ENCODE data around the gene GALNT14.

Gene GALNT14

GRCh38 chr2:30971231-30972025 is 166.8 kb downstream of the GALNT14 start:
- DNase-seq = no peak
- no peaks in the 10 kb centered on the region for H3K4me1 ChIP-seq (ENCODE audit: control insufficient read depth, insufficient read depth, low read length, poor library complexity, severe bottlenecking)
- no peak overlapping the region for H3K27ac ChIP-seq (ENCODE audit: insufficient read depth, low read length, poor library complexity, severe bottlenecking)
- no peaks in the 10 kb centered on the region for H3K9me3 ChIP-seq (ENCODE audit: control insufficient read depth, low read length)
- H3K27me3 ChIP-seq (replicated peaks; ENCODE audit: control insufficient read depth, insufficient read depth, low read length, poor library complexity, severe bottlenecking) = no peaks in the 10 kb centered on the region
- no peaks in the 10 kb centered on the region for H3K36me3 ChIP-seq (ENCODE audit: control insufficient read depth, insufficient read depth, low read length)
- no peak overlapping the region for H3K4me3 ChIP-seq (ENCODE audit: insufficient read depth, low read depth, low read length, poor library complexity, severe bottlenecking)

- H3K27me3 ChIP-seq (replicated peaks; ENCODE audit: control insufficient read depth, insufficient read depth, low read length, poor library complexity, severe bottlenecking) = no peaks in the 10 kb centered on the region
- H3K36me3 ChIP-seq (ENCODE audit: control insufficient read depth, insufficient read depth, low read length) = no peaks in the 10 kb centered on the region
- H3K4me1 ChIP-seq (ENCODE audit: control insufficient read depth, insufficient read depth, low read length, poor library complexity, severe bottlenecking) = no peaks in the 10 kb centered on the region
- no peaks in the 10 kb centered on the region for H3K9me3 ChIP-seq (ENCODE audit: control insufficient read depth, low read length)
- DNase-seq = no peak
- no peak overlapping the region for H3K27ac ChIP-seq (ENCODE audit: insufficient read depth, low read length, poor library complexity, severe bottlenecking)
- H3K4me3 ChIP-seq (ENCODE audit: insufficient read depth, low read depth, low read length, poor library complexity, severe bottlenecking) = no peak overlapping the region
Observed at GRCh38 chr2:30968660-30969397, 169.4 kb downstream of the GALNT14 start.

GRCh38 chr2:30966786-30967185 is 171.5 kb downstream of the GALNT14 start:
- DNase-seq = no peak
- H3K27ac ChIP-seq (ENCODE audit: insufficient read depth, low read length, poor library complexity, severe bottlenecking) = no peak overlapping the region
- no peaks in the 10 kb centered on the region for H3K4me1 ChIP-seq (ENCODE audit: control insufficient read depth, insufficient read depth, low read length, poor library complexity, severe bottlenecking)
- H3K9me3 ChIP-seq (ENCODE audit: control insufficient read depth, low read length) = no peaks in the 10 kb centered on the region
- H3K4me3 ChIP-seq (ENCODE audit: insufficient read depth, low read depth, low read length, poor library complexity, severe bottlenecking) = no peak overlapping the region
- no peaks in the 10 kb centered on the region for H3K27me3 ChIP-seq (replicated peaks; ENCODE audit: control insufficient read depth, insufficient read depth, low read length, poor library complexity, severe bottlenecking)
- no peaks in the 10 kb centered on the region for H3K36me3 ChIP-seq (ENCODE audit: control insufficient read depth, insufficient read depth, low read length)

GRCh38 chr2:30965022-30965531 is 173.2 kb downstream of the GALNT14 start:
- Histone ChIP-seq H3K27me3 (replicated peaks; ENCODE audit: control insufficient read depth, insufficient read depth, low read length, poor library complexity, severe bottlenecking) (no peaks in the 10 kb centered on the region), H3K27ac (ENCODE audit: insufficient read depth, low read length, poor library complexity, severe bottlenecking) (no peak overlapping the region), H3K9me3 (ENCODE audit: control insufficient read depth, low read length) (no peaks in the 10 kb centered on the region), H3K36me3 (ENCODE audit: control insufficient read depth, insufficient read depth, low read length) (no peaks in the 10 kb centered on the region), H3K4me1 (ENCODE audit: control insufficient read depth, insufficient read depth, low read length, poor library complexity, severe bottlenecking) (no peaks in the 10 kb centered on the region), H3K4me3 (ENCODE audit: insufficient read depth, low read depth, low read length, poor library complexity, severe bottlenecking) (no peak overlapping the region)
- no peak for DNase-seq

- no peaks in the 10 kb centered on the region for H3K27me3 ChIP-seq (replicated peaks; ENCODE audit: control insufficient read depth, insufficient read depth, low read length, poor library complexity, severe bottlenecking)
- DNase-seq = no peak
- no peak overlapping the region for H3K27ac ChIP-seq (ENCODE audit: insufficient read depth, low read length, poor library complexity, severe bottlenecking)
- no peaks in the 10 kb centered on the region for H3K36me3 ChIP-seq (ENCODE audit: control insufficient read depth, insufficient read depth, low read length)
- no peaks in the 10 kb centered on the region for H3K9me3 ChIP-seq (ENCODE audit: control insufficient read depth, low read length)
- H3K4me3 ChIP-seq (ENCODE audit: insufficient read depth, low read depth, low read length, poor library complexity, severe bottlenecking) = no peak overlapping the region
- no peaks in the 10 kb centered on the region for H3K4me1 ChIP-seq (ENCODE audit: control insufficient read depth, insufficient read depth, low read length, poor library complexity, severe bottlenecking)
Observed at GRCh38 chr2:30964334-30965005, 173.8 kb downstream of the GALNT14 start.

- no peak for DNase-seq
- H3K27ac ChIP-seq (ENCODE audit: insufficient read depth, low read length, poor library complexity, severe bottlenecking) = no peak overlapping the region
- H3K9me3 ChIP-seq (ENCODE audit: control insufficient read depth, low read length) = no peaks in the 10 kb centered on the region
- H3K36me3 ChIP-seq (ENCODE audit: control insufficient read depth, insufficient read depth, low read length) = no peaks in the 10 kb centered on the region
- no peak overlapping the region for H3K4me3 ChIP-seq (ENCODE audit: insufficient read depth, low read depth, low read length, poor library complexity, severe bottlenecking)
- H3K4me1 ChIP-seq (ENCODE audit: control insufficient read depth, insufficient read depth, low read length, poor library complexity, severe bottlenecking) = no peaks in the 10 kb centered on the region
- no peaks in the 10 kb centered on the region for H3K27me3 ChIP-seq (replicated peaks; ENCODE audit: control insufficient read depth, insufficient read depth, low read length, poor library complexity, severe bottlenecking)
Observed at GRCh38 chr2:30963184-30963583, 175.1 kb downstream of the GALNT14 start.

GRCh38 chr2:30960213-30960612 is 178.0 kb downstream of the GALNT14 start:
- no peak overlapping the region for H3K4me3 ChIP-seq (ENCODE audit: insufficient read depth, low read depth, low read length, poor library complexity, severe bottlenecking)

GRCh38 chr2:30959653-30960052 is 178.6 kb downstream of the GALNT14 start:
- Histone ChIP-seq H3K4me1 (ENCODE audit: control insufficient read depth, insufficient read depth, low read length, poor library complexity, severe bottlenecking) (no peaks in the 10 kb centered on the region), H3K9me3 (ENCODE audit: control insufficient read depth, low read length) (no peaks in the 10 kb centered on the region), H3K27ac (ENCODE audit: insufficient read depth, low read length, poor library complexity, severe bottlenecking) (no peak overlapping the region), H3K36me3 (ENCODE audit: control insufficient read depth, insufficient read depth, low read length) (no peaks in the 10 kb centered on the region), H3K4me3 (ENCODE audit: insufficient read depth, low read depth, low read length, poor library complexity, severe bottlenecking) (no peak overlapping the region), H3K27me3 (replicated peaks; ENCODE audit: control insufficient read depth, insufficient read depth, low read length, poor library complexity, severe bottlenecking) (no peaks in the 10 kb centered on the region)
- DNase-seq = no peak

More at GRCh38 chr2:30960213-30960612, 178.0 kb downstream of the GALNT14 start:
- no peak overlapping the region for H3K27ac ChIP-seq (ENCODE audit: insufficient read depth, low read length, poor library complexity, severe bottlenecking)
- H3K36me3 ChIP-seq (ENCODE audit: control insufficient read depth, insufficient read depth, low read length) = no peaks in the 10 kb centered on the region
- no peaks in the 10 kb centered on the region for H3K27me3 ChIP-seq (replicated peaks; ENCODE audit: control insufficient read depth, insufficient read depth, low read length, poor library complexity, severe bottlenecking)
- no peak for DNase-seq
- H3K9me3 ChIP-seq (ENCODE audit: control insufficient read depth, low read length) = no peaks in the 10 kb centered on the region
- H3K4me1 ChIP-seq (ENCODE audit: control insufficient read depth, insufficient read depth, low read length, poor library complexity, severe bottlenecking) = no peaks in the 10 kb centered on the region

GRCh38 chr2:30958918-30959265 is 179.3 kb downstream of the GALNT14 start:
- Histone ChIP-seq H3K36me3 (ENCODE audit: control insufficient read depth, insufficient read depth, low read length) (no peaks in the 10 kb centered on the region), H3K27me3 (replicated peaks; ENCODE audit: control insufficient read depth, insufficient read depth, low read length, poor library complexity, severe bottlenecking) (no peaks in the 10 kb centered on the region), H3K4me1 (ENCODE audit: control insufficient read depth, insufficient read depth, low read length, poor library complexity, severe bottlenecking) (no peaks in the 10 kb centered on the region), H3K9me3 (ENCODE audit: control insufficient read depth, low read length) (no peaks in the 10 kb centered on the region), H3K27ac (ENCODE audit: insufficient read depth, low read length, poor library complexity, severe bottlenecking) (no peak overlapping the region), H3K4me3 (ENCODE audit: insufficient read depth, low read depth, low read length, poor library complexity, severe bottlenecking) (no peak overlapping the region)
- no peak for DNase-seq

All from effector memory CD4-positive, alpha-beta T cell (primary cell).